Ectodermal cell (in vitro differentiated cells): ENCODE data around the gene CHST4.

Experiments used
- H3K27ac ChIP-seq: 2 replicates; pipeline ENCODE4 v1.7.0; 2013; ENCODE audit warnings: mild to moderate bottlenecking, low read depth, low read length; ENCODE audit not compliant: insufficient read depth, poor library complexity, severe bottlenecking
- H3K27me3 ChIP-seq: 2 replicates; pipeline ENCODE4 v1.7.0; 2013; ENCODE audit warnings: mild to moderate bottlenecking, low read length; ENCODE audit not compliant: insufficient read depth, control insufficient read depth, poor library complexity, severe bottlenecking
- H3K36me3 ChIP-seq: one replicate; pipeline ENCODE4 v1.7.0; 2013; ENCODE audit warnings: low read length; ENCODE audit not compliant: control insufficient read depth, insufficient read depth
- H3K4me1 ChIP-seq: one replicate; pipeline ENCODE4 v1.7.0; 2013; ENCODE audit warnings: low read length; ENCODE audit not compliant: control insufficient read depth, insufficient read depth
- H3K4me3 ChIP-seq: 2 replicates; pipeline ENCODE4 v1.7.0; 2013; ENCODE audit warnings: low read depth, low read length, control low read depth; ENCODE audit not compliant: insufficient read depth
- H3K9me3 ChIP-seq: 2 replicates; pipeline ENCODE4 v1.7.0; 2013; ENCODE audit warnings: mild to moderate bottlenecking, low read length, moderate library complexity; ENCODE audit not compliant: control insufficient read depth
- WGBS, 2 experiments: methylation state at CpG; one replicate each; pipeline ENCODE4 v1.1.7; 2013; ENCODE audit warnings: missing lambda C conversion rate in 2 of 2; 5-methylcytosine and 5-hydroxymethylcytosine counted together

Gene CHST4

GRCh38 chr16:71585318-71585703, 59.1 kb downstream of the CHST4 start:
- WGBS, 2 experiments: 72 to 81% methylated on average over 3 to 4 of the region's 4 CpGs
- Histone ChIP-seq H3K27ac (no peak overlapping the region), H3K27me3 (no peaks in the 10 kb centered on the region), H3K4me3 (no peak overlapping the region), H3K36me3 (no peaks in the 10 kb centered on the region), H3K9me3 (no peaks in the 10 kb centered on the region), H3K4me1 (no peaks in the 10 kb centered on the region)
